ENCODE data around the gene KCNK16.

DNA sequence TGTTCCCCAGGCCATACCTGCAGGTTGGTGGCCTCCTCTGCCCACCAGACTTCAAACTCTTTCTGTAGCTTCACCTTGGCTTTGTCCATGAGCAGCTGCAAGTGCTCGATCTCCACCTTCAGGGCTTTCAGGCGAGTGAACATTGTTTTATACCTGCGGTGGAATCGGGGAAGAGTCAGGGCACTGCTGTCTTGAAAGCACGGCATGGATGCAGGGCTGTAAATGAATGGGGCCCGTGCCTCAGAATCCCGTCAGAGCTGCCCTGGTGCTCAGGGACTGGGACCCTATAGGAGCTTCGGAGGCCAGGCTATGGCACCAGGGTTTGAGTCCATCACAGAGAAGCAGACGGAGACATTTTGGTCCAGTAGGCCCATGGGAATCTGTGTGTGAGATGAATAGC is 37.9 kb upstream of the KCNK16 start:
- TF ChIP-seq, protein P1, sequence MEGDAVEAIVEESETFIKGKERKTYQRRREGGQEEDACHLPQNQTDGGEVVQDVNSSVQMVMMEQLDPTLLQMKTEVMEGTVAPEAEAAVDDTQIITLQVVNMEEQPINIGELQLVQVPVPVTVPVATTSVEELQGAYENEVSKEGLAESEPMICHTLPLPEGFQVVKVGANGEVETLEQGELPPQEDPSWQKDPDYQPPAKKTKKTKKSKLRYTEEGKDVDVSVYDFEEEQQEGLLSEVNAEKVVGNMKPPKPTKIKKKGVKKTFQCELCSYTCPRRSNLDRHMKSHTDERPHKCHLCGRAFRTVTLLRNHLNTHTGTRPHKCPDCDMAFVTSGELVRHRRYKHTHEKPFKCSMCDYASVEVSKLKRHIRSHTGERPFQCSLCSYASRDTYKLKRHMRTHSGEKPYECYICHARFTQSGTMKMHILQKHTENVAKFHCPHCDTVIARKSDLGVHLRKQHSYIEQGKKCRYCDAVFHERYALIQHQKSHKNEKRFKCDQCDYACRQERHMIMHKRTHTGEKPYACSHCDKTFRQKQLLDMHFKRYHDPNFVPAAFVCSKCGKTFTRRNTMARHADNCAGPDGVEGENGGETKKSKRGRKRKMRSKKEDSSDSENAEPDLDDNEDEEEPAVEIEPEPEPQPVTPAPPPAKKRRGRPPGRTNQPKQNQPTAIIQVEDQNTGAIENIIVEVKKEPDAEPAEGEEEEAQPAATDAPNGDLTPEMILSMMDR (conservative IDR thresholded peaks at IDR 0.05; ENCODE audit: low read length) = no peak
- no peak for TF ChIP-seq EZH2phosphoT487 (IDR thresholded peaks at IDR 0.05; ENCODE audit: borderline replicate concordance)

Measured in Loucy (cell line).